K562 (cell line): ENCODE data around the gene PLA2G4A. TPM values are rescaled to one million over a fixed set of nuclear protein-coding genes. Genes with fewer than 3 reads are reported as not detected.
"Not testable (repeated sequence)": the region's sequence is repeated elsewhere in the genome, so short reads cannot be mapped to it uniquely, and the experiment has no call there.

ENCODE experiments used
- ATAC-seq: fragments of 200-7000 bp; cut with Tn5 transposase; 3 replicates; pipeline ENCODE4 v1.9.1; 2020; ENCODE audit warnings: moderate library complexity
- BruUV-seq: library from RNA; stranded (reverse); fragments of 400-500 nt; replicated peaks from 2 replicates; lab custom pipeline; 2021; lab: Mats Ljungman, UMichigan
- CTCF ChIA-PET: fragments of 300-600 bp; formaldehyde crosslinking; extraction: SDS; loops from one replicate; lab custom pipeline; 2021; ENCODE audit warnings: low intra/inter-chr PET ratio; lab: Yijun Ruan, JAX
- POLR2A ChIA-PET: fragments of 300-600, 350-650 bp; sonication (Branson Sonifier 250); formaldehyde crosslinking; extraction: SDS; loops from one replicate; lab custom pipeline; 2021; ENCODE audit warnings: antibody characterized with exemption, inconsistent platforms; lab: Yijun Ruan, JAX
- DNase-seq, 4 experiments: peaks; one replicate each; pipeline versions ENCODE4 v3.0.0 to v3.0.0-alpha.2; 2011 to 2018; ENCODE audit warnings: low spot score in 3 of 4, mixed read lengths in 3 of 4; ENCODE audit errors: extremely low read depth in 1 of 4
- FAIRE-seq: peaks from 2 replicates; lab custom pipeline; 2011; peaks lifted over from hg19 to GRCh38; lab: Jason Lieb, UNC
- H2AFZ ChIP-seq: 2 replicates; pipeline ENCODE4 v1.6.0; 2011; ENCODE audit warnings: low read depth, low read length, control low read depth, inconsistent platforms
- H3K27ac ChIP-seq: fragments of 200-600 bp; 3 replicates; pipeline ENCODE4 v1.8.0; 2011; ENCODE audit warnings: low read depth, mild to moderate bottlenecking, control low read depth, inconsistent platforms, low read length, moderate library complexity, mixed read lengths; ENCODE audit errors: extremely low read depth
- H3K27me3 ChIP-seq, 2 experiments: fragments of 300-600 bp in 1 of 2; 2 replicates in 1 of 2; 3 replicates in 1 of 2; pipeline versions ENCODE4 v1.6.0 to v1.8.0; 2011; ENCODE audit warnings: inconsistent platforms in 2 of 2, low read length in 2 of 2, mild to moderate bottlenecking in 1 of 2, mixed read lengths in 1 of 2, moderate library complexity in 1 of 2; ENCODE audit not compliant: control insufficient read depth in 2 of 2, insufficient read depth in 2 of 2
- H3K36me3 ChIP-seq: fragments of 300-600 bp; 3 replicates; pipeline ENCODE4 v1.8.0; 2011; ENCODE audit warnings: mild to moderate bottlenecking, low read length, inconsistent platforms; ENCODE audit not compliant: control insufficient read depth, insufficient read depth
- H3K4me1 ChIP-seq, 2 experiments: fragments of 200-600 bp in 1 of 2; replicated peaks in 1 of 2; 2 replicates in 1 of 2; 3 replicates in 1 of 2; pipeline versions ENCODE4 v1.5.1 to v1.8.0; 2011; ENCODE audit warnings: inconsistent platforms in 2 of 2, low read length in 2 of 2, mild to moderate bottlenecking in 1 of 2, mixed read lengths in 1 of 2, moderate library complexity in 1 of 2; ENCODE audit not compliant: control insufficient read depth in 2 of 2, insufficient read depth in 2 of 2
- H3K4me2 ChIP-seq: 2 replicates; pipeline ENCODE4 v1.6.1; 2011; ENCODE audit warnings: low read length, control low read depth, inconsistent platforms, mixed read lengths; ENCODE audit not compliant: insufficient read depth
- H3K4me3 ChIP-seq: fragments of 200-600 bp; sonication (generic), shearing (Covaris generic); 2 replicates; pipeline ENCODE4 v1.5.1; 2016; ENCODE audit warnings: control low read depth, inconsistent platforms
- H3K79me2 ChIP-seq: fragments of 200-600 bp; 3 replicates; pipeline ENCODE4 v1.8.0; 2011; ENCODE audit warnings: low read length, inconsistent platforms; ENCODE audit not compliant: control insufficient read depth, insufficient read depth
- H3K9ac ChIP-seq, 2 experiments: 2 replicates each; pipeline versions ENCODE4 v1.6.0 to v1.6.1; 2011; ENCODE audit warnings: low read depth in 2 of 2, low read length in 2 of 2, control low read depth in 1 of 2, inconsistent platforms in 1 of 2, mild to moderate bottlenecking in 1 of 2, mixed read lengths in 1 of 2; ENCODE audit not compliant: insufficient read depth in 1 of 2
- H3K9me1 ChIP-seq: one replicate; pipeline ENCODE4 v1.6.0; 2011; ENCODE audit warnings: inconsistent platforms, mild to moderate bottlenecking, low read length, moderate library complexity; ENCODE audit not compliant: control insufficient read depth, insufficient read depth
- H3K9me3 ChIP-seq: replicated peaks from 2 replicates; pipeline ENCODE4 v1.5.1; 2011; ENCODE audit warnings: low read depth, low read length, inconsistent platforms; ENCODE audit not compliant: control insufficient read depth, insufficient read depth
- H4K20me1 ChIP-seq: replicated peaks from 2 replicates; pipeline ENCODE4 v1.6.1; 2011; ENCODE audit warnings: low read length, inconsistent platforms, mixed read lengths; ENCODE audit not compliant: control insufficient read depth, insufficient read depth
- SPI1 ChIP-seq: IDR thresholded peaks from 2 replicates; pipeline ENCODE4 v1.6.1; 2011; ENCODE audit warnings: low read depth, low read length, control low read depth, borderline replicate concordance
- WGBS: fragments of 100-300 bp; shearing (Covaris generic); methylation state at CpG from one replicate; pipeline ENCODE4 v1.1.6; 2016; ENCODE audit warnings: low coverage, mixed read lengths; ENCODE audit not compliant: insufficient coverage; ENCODE audit errors: missing lambda C conversion rate; 5-methylcytosine and 5-hydroxymethylcytosine counted together
- in situ Hi-C: fragments of 300-500 bp; cut with MboI; formaldehyde crosslinking; loops from 4 replicates; pipeline ENCODE4 v1.15.0; 2018; ENCODE audit warnings: inconsistent platforms, mixed read lengths
- intact Hi-C: fragments of 100-400 bp; cut with micrococcal nuclease; formaldehyde crosslinking; loops from 2 replicates; pipeline ENCODE4 v1.14.2; 2022
- polyA plus RNA-seq, 8 experiments: library from polyadenylated mRNA; depleted of rRNA in 4 of 8; stranded (reverse) in 5 of 8; unstranded in 3 of 8; fragments of >200 nt; fragmentation: Nextera tagmentation in 2 of 8; fragmentation: Illumina TruSeq in 1 of 8; extraction: Ambion mirVana in 2 of 8; extraction: Trizol in 1 of 8; gene quantifications; 2 replicates each; pipeline versions ENCODE4 v1.2.1 to v1.2.3, GENCODE V29; 2011 to 2014; ENCODE audit warnings: inconsistent platforms in 1 of 8, missing spikeins in 1 of 8
- total RNA-seq, 7 experiments: library from RNA; depleted of rRNA in 6 of 7; stranded (reverse); fragments of >200 nt in 6 of 7; fragmentation: Illumina TruSeq in 2 of 7; extraction: Trizol in 2 of 7; gene quantifications; 2 replicates each; pipeline versions ENCODE4 v1.2.1 to v1.2.3, GENCODE V29; 2011 to 2021; ENCODE audit warnings: low replicate concordance in 1 of 7

PLA2G4A gene
- total and polyA plus RNA-seq, 9 of the 15 experiments (the other 6 are each of a cell fraction or from before 2014, with no cell fraction given): 0.04 to 0.71 (median 0.22) TPM; not detected in 4

DNA sequence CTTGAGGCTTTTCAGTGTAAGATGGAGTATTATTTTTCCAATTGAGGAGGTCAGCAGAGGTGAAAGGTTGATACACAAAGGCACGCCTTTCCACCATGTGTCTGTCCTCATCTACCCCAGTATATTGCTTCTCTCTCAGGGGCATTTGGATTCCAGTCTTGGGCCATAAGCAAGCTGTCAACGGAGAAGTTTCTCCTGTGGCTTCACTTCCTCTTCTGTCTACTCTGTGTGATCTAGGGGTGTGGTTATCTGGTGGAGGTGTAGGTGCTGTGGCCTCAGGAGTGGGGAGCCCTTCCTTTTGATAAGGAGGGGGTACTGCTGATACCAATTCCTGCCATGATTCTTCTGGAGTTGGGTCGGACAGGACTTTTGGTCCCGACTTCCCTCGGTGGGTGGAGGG is 92.6 kb downstream of the PLA2G4A start:
- CTCF ChIA-PET, ATAC-seq, H3K9me3 ChIP-seq, intact Hi-C loops, FAIRE-seq, DNase-seq, in situ Hi-C loops, H3K79me2 ChIP-seq, H3K27ac ChIP-seq, BruUV-seq, H3K27me3 ChIP-seq, H3K4me2 ChIP-seq, H3K36me3 ChIP-seq, H3K4me3 ChIP-seq, H4K20me1 ChIP-seq, H3K4me1 ChIP-seq, H3K9ac ChIP-seq, H2AFZ ChIP-seq, H3K9me1 ChIP-seq: not testable (repeated sequence)
- POLR2A ChIA-PET: interaction anchor here (0.7 kb wide), 1 partner anchor 24 kb away, joined by 3 read pairs; no protein-coding TSS in a partner anchor
- TF ChIP-seq SPI1: peak; percentile 32; the same call in 1 of the 2 replicates
- 1% methylated on average over 5 of the region's 5 CpGs for WGBS

DNA sequence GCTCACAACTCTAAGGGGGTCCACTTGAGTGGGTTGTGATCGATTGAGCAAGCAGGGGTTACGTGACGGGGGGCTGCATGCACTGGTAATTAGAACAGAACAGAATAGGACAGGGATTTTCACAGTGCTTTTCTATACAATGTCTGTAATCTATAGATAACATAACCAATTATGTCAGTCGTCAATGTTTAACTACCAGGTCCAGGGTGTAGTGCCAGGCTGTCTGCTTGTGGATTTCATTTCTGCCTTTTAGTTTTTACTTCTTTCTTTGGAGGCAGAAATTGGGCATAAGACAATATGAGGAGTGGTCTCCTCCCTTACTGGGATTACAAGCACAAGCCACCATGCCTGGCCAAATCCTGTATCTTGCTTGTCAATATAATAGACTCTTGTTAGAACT is 94.1 kb downstream of the PLA2G4A start:
- BruUV-seq, H2AFZ ChIP-seq, H4K20me1 ChIP-seq, H3K4me3 ChIP-seq, H3K27ac ChIP-seq, H3K36me3 ChIP-seq, ATAC-seq, H3K9ac ChIP-seq, CTCF ChIA-PET, H3K9me3 ChIP-seq, DNase-seq, H3K4me2 ChIP-seq, in situ Hi-C loops, H3K27me3 ChIP-seq, POLR2A ChIA-PET, H3K4me1 ChIP-seq, H3K79me2 ChIP-seq, FAIRE-seq, H3K9me1 ChIP-seq, intact Hi-C loops: not testable (repeated sequence)
- 0% methylated on average over 4 of the region's 4 CpGs for WGBS
